ENCODE measurements around the gene HS1BP3. TPM values are rescaled to one million over a fixed set of nuclear protein-coding genes. Genes with fewer than 3 reads are reported as not detected.
A peak's percentile ranks its signal among the peaks of the same experiment; 100 is the strongest.

Gene HS1BP3, protein sequence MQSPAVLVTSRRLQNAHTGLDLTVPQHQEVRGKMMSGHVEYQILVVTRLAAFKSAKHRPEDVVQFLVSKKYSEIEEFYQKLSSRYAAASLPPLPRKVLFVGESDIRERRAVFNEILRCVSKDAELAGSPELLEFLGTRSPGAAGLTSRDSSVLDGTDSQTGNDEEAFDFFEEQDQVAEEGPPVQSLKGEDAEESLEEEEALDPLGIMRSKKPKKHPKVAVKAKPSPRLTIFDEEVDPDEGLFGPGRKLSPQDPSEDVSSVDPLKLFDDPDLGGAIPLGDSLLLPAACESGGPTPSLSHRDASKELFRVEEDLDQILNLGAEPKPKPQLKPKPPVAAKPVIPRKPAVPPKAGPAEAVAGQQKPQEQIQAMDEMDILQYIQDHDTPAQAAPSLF
- total RNA-seq, result 10 to 100 TPM in 3 of 4 donors, 1 to 10 TPM in 1; 7.1 to 41.8 (median 28.4) TPM

DNA sequence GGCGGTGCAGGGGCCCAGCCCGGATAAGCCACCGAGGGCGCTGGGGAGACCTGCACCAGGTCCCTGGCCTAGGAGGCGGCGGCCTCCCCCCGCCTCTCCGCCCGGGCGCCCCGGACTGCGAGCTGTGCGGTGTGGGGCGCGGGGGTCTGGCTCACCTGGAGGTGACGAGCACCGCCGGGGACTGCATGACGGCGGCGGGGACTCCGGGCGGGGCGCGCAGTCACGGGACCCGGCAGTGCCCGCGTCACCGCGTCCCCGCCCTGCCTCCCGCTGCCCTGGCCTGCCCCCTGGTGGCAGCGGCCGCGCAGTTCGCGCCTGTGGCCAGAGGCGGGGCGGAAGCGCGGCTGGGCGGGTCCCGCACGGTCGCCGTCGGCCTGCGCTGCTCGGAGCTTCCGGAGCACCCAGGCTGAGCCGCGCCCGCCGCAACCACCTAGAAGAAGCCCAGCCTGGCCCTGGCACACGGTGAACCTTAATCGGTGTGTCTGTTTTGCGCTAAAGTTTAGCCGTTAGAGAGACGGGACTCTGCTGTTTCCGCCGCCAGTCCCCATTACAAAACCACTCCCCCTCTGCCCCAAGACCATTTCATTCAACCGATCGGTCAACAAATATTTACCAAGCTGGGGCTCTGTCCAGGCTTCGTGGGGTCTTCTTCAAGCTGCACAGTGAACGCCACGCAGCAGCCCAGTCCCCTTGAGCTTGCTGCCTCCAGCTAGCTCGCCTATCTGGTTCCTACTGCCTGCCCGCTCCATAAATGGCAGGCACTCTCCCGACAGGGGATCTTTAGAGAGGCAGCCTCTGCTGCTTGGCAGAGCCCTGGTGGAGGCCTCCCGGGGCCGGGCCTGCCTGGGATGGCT lies at the start of gene HS1BP3:
Gene HS1BP3 (minus strand): TSS at position 222 of the 854 bp plus-strand sequence. CDS start 35 bp downstream, at position 187.
- Histone ChIP-seq H3K4me3 (peak within 1 kb of the TSS; percentile 78 to 97), H3K36me3 (no peaks in the 10 kb centered on the region), H3K4me1 (peaks cover 0 to 20% of the 10 kb centered on the region in 2 donors), H3K27ac (peak within 1 kb of the TSS; percentile 84 to 92), H3K27me3 (no peaks in the 10 kb centered on the region), H3K9me3 (no peaks in the 10 kb centered on the region)
- TF ChIP-seq, protein P1, sequence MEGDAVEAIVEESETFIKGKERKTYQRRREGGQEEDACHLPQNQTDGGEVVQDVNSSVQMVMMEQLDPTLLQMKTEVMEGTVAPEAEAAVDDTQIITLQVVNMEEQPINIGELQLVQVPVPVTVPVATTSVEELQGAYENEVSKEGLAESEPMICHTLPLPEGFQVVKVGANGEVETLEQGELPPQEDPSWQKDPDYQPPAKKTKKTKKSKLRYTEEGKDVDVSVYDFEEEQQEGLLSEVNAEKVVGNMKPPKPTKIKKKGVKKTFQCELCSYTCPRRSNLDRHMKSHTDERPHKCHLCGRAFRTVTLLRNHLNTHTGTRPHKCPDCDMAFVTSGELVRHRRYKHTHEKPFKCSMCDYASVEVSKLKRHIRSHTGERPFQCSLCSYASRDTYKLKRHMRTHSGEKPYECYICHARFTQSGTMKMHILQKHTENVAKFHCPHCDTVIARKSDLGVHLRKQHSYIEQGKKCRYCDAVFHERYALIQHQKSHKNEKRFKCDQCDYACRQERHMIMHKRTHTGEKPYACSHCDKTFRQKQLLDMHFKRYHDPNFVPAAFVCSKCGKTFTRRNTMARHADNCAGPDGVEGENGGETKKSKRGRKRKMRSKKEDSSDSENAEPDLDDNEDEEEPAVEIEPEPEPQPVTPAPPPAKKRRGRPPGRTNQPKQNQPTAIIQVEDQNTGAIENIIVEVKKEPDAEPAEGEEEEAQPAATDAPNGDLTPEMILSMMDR (IDR thresholded peaks at IDR 0.05), result peak; percentile 56 to 100 (median 98)
- peak; percentile 87 to 96 for TF ChIP-seq POLR2A (IDR thresholded peaks at IDR 0.05)
- intact Hi-C loops (cut with DNase I; ENCODE audit: low total_unique reads), result no loop called here
- DNase-seq, result peak; percentile 72 to 87

DNA sequence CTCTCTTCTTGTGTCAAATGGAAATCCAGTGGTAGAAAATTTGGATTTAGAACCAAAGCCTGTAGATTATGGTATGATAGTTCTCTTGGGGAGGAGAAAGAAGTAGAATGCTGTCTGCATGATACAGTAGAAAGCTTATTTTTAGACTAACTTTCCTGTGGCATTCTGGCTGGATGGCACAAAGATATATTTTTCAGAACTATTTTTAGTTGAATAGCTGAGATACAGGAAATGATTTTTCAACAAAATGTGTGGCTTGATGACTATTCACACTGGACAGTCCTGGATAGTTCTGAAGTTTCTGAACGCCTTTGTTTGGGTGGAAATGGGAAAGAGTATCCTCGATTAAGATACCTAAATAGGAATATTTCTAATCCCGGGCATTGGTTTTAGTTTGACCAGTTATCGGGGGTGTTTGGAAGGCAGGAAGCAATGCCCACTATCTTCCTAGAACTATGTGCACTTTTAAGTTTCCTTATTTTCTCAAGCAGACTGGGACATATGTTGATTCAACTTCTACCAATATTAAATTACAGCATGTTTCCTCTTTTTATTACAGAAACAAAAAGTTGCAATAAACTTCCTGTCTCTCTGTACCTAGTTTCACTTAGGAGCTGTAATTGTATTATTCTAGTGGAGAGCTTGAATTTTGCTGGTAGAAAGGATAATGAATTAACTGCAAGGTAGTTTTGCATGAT lies 48.2 kb upstream of the HS1BP3 start:
- Histone ChIP-seq H3K4me1 (no peaks in the 10 kb centered on the region), H3K9me3 (no peaks in the 10 kb centered on the region), H3K4me3 (no peak overlapping the region), H3K27ac (no peak overlapping the region), H3K27me3 (no peaks in the 10 kb centered on the region), H3K36me3 (no peaks in the 10 kb centered on the region)
- no peak for TF ChIP-seq POLR2A (IDR thresholded peaks at IDR 0.05)
- TF ChIP-seq, protein P1 (IDR thresholded peaks at IDR 0.05), result no peak
- intact Hi-C loops (cut with DNase I; ENCODE audit: low total_unique reads), result no loop called here
- no peak for DNase-seq

DNA sequence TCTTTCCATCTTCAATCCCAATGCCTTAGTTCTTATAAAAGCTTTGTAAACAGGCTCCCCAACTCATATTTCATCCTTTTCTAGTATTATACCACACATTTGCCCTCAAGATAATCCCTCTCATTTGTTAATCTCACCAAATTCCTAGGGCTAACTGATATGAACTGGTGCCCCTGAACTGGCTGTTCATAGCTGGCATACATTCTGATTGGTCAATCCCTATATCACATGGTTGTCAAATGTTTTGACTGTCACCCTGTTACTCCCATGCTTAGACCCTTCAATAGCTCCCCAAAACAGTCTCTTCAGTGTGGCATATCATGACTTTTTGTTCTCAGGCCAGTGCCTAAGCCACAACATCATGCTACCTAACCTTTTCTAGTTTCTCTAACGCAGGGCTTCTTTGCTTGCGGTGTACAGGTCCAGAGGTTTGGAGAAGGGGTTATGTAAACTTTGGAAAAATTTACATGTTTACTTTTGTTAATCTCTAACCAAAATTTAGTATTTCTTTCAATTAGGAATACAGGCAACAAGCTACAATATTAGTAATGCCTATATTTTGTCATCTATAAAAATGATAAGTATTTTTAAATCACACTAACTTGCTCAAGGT lies 46.5 kb upstream of the HS1BP3 start:
- no peaks in the 10 kb centered on the region for H3K36me3 ChIP-seq
- no peaks in the 10 kb centered on the region for H3K9me3 ChIP-seq
- no peak overlapping the region for H3K4me3 ChIP-seq
- DNase-seq, result no peak
- no peak overlapping the region for H3K27ac ChIP-seq
- no peak for TF ChIP-seq POLR2A (IDR thresholded peaks at IDR 0.05)
- TF ChIP-seq, protein P1 (IDR thresholded peaks at IDR 0.05), result no peak
- no peaks in the 10 kb centered on the region for H3K4me1 ChIP-seq
- H3K27me3 ChIP-seq, result no peaks in the 10 kb centered on the region
- intact Hi-C loops (cut with DNase I; ENCODE audit: low total_unique reads), result no loop called here

DNA sequence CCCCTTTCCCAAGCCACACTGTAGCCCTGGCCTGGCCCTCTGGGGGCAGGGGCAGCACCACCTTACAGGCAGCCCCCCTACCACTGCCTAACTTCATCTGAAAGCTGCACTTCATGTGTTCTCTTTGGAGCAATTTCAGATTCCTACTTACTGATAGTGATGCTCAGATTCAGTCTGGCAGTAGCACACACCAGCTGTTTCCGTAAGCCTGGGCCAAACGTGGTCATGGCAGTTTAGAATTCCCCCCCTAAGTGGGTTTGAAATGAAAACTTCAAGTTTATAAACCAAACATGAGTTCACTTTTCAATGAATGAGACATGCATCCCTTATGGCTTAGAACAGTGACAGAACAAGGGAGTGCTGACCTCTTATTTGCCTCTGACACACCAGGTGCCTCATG lies 45.5 kb upstream of the HS1BP3 start:
- DNase-seq, result no peak
- Histone ChIP-seq H3K27ac (no peak overlapping the region), H3K36me3 (no peaks in the 10 kb centered on the region), H3K4me1 (no peaks in the 10 kb centered on the region), H3K27me3 (no peaks in the 10 kb centered on the region), H3K9me3 (no peaks in the 10 kb centered on the region), H3K4me3 (no peak overlapping the region)
- intact Hi-C loops (cut with DNase I; ENCODE audit: low total_unique reads), result no loop called here
- TF ChIP-seq POLR2A (IDR thresholded peaks at IDR 0.05), result no peak
- TF ChIP-seq, protein P1 (IDR thresholded peaks at IDR 0.05), result no peak
